HepG2 (cell line): ENCODE results near the gene ZNRF3. TPM values are rescaled to one million over a fixed set of nuclear protein-coding genes. Genes with fewer than 3 reads are reported as not detected.

Experiments
- CEBPG ChIP-seq: IDR thresholded peaks from 2 replicates; pipeline ENCODE4 v1.6.1; 2016
- ERF ChIP-seq: IDR thresholded peaks from 2 replicates; pipeline ENCODE4 v1.6.1; 2018; ENCODE audit warnings: missing biosample characterization, missing genetic modification reagents
- GLMP ChIP-seq: sonication (generic); formaldehyde crosslinking; IDR thresholded peaks from 2 replicates; pipeline ENCODE4 v1.9.0; 2021; ENCODE audit warnings: missing genetic modification reagents, mild to moderate bottlenecking, borderline replicate concordance
- HOXA9 ChIP-seq: sonication (generic); formaldehyde crosslinking; IDR thresholded peaks from 2 replicates; pipeline ENCODE4 v1.8.1; 2022; ENCODE audit warnings: missing genetic modification reagents, mild to moderate bottlenecking, moderate library complexity, borderline replicate concordance
- MBNL3 ChIP-seq: fragments of 250-450 bp; sonication (Bioruptor Pico); conservative IDR thresholded peaks from 2 replicates; pipeline ENCODE4 v1.8.0; 2022; ENCODE audit warnings: mild to moderate bottlenecking, inconsistent platforms
- PHF5A ChIP-seq: IDR thresholded peaks from one replicate; pipeline ENCODE4 v1.6.1; 2018; ENCODE audit warnings: low read depth, missing genetic modification reagents; ENCODE audit not compliant: unreplicated experiment
- PLRG1 ChIP-seq: fragments of 450-650 bp; conservative IDR thresholded peaks from 2 replicates; pipeline ENCODE4 v1.6.1; 2016
- RBFOX2 ChIP-seq: fragments of 200-400 bp; formaldehyde crosslinking; IDR thresholded peaks from 2 replicates; pipeline ENCODE4 v1.6.1; 2017; ENCODE audit warnings: low read depth, mild to moderate bottlenecking, low read length
- SAP130 ChIP-seq: IDR thresholded peaks from 2 replicates; pipeline ENCODE4 v1.6.1; 2016; ENCODE audit warnings: low read depth
- TFAP4 ChIP-seq: sonication (generic); IDR thresholded peaks from 2 replicates; pipeline ENCODE4 v1.6.1; 2016; ENCODE audit warnings: low read depth, borderline replicate concordance
- ZKSCAN1 ChIP-seq: fragments of 150-350 bp; IDR thresholded peaks from 2 replicates; pipeline ENCODE4 v1.6.1; 2014; ENCODE audit warnings: low read length
- ZNF101 ChIP-seq: sonication (generic); formaldehyde crosslinking; IDR thresholded peaks from 2 replicates; pipeline ENCODE4 v1.4.0; 2020; ENCODE audit warnings: mild to moderate bottlenecking, low read depth, missing genetic modification reagents, borderline replicate concordance
- ZNF275 ChIP-seq: sonication (generic); formaldehyde crosslinking; IDR thresholded peaks from 2 replicates; pipeline ENCODE4 v1.8.0; 2022; ENCODE audit warnings: missing genetic modification reagents, mild to moderate bottlenecking, inconsistent platforms, borderline replicate concordance
- ZNF335 ChIP-seq: sonication (generic); formaldehyde crosslinking; IDR thresholded peaks from 2 replicates; pipeline ENCODE4 v1.4.0; 2020; ENCODE audit warnings: missing genetic modification reagents
- ZNF629 ChIP-seq: sonication (generic); formaldehyde crosslinking; conservative IDR thresholded peaks from 2 replicates; pipeline ENCODE4 v1.5.0; 2020; ENCODE audit warnings: missing genetic modification reagents
- ZNF792 ChIP-seq: IDR thresholded peaks from 2 replicates; pipeline ENCODE4 v1.6.1; 2016
- polyA plus RNA-seq, 8 experiments: library from polyadenylated mRNA; depleted of rRNA in 3 of 8; stranded (reverse) in 7 of 8; unstranded in 1 of 8; fragments of >200 nt; fragmentation: Illumina TruSeq in 4 of 8; extraction: Trizol in 4 of 8; gene quantifications; 2 replicates each; pipeline versions ENCODE4 v1.2.1 to v1.2.3, GENCODE V29; 2011 to 2016; ENCODE audit warnings: low read depth in 4 of 8, missing spikeins in 1 of 8, mixed read lengths in 1 of 8; ENCODE audit not compliant: insufficient read depth in 1 of 8
- total RNA-seq, 5 experiments: library from RNA; depleted of rRNA; stranded (reverse); fragments of >200 nt; fragmentation: Illumina TruSeq; extraction: Trizol; gene quantifications; 2 replicates each; pipeline ENCODE4 v1.2.3, GENCODE V29; 2016; ENCODE audit warnings: low read depth in 1 of 5
- TF ChIP-seq, protein P1 (sequence below): sonication (generic); formaldehyde crosslinking; IDR thresholded peaks from 2 replicates; pipeline ENCODE4 v1.4.0; 2020; ENCODE audit warnings: missing genetic modification reagents
- TF ChIP-seq, protein P2 (sequence below): sonication (generic); formaldehyde crosslinking; IDR thresholded peaks from 2 replicates; pipeline ENCODE4 v1.5.0; 2020; ENCODE audit warnings: missing genetic modification reagents
- TF ChIP-seq, protein P3 (sequence below): fragments of 450-650 bp; IDR thresholded peaks from 2 replicates; pipeline ENCODE4 v1.6.1; 2017

ZNRF3 gene
- total and polyA plus RNA-seq, 2 of the 13 experiments (the other 11 are each of a cell fraction or from before 2014, with no cell fraction given), result 20.3 to 36.7 TPM

- TF ChIP-seq HOXA9 (no peak), SAP130 (CRISPR knock-in tag) (0 out of 2 replicates have a peak, but pooled peaks have one; percentile 28), PLRG1 (no peak), ZNF629 (CRISPR knock-in tag) (peak; percentile 58), GLMP (no peak), PHF5A (CRISPR knock-in tag) (no peak), ERF (CRISPR knock-in tag) (no peak), ZNF792 (no peak), MBNL3 (CRISPR knock-in tag) (no peak), TFAP4 (peak; percentile 68; the same call in 1 of the 2 replicates), CEBPG (CRISPR knock-in tag) (peak; percentile 72), ZKSCAN1 (no peak), ZNF275 (CRISPR knock-in tag) (no peak), ZNF101 (CRISPR knock-in tag) (no peak), ZNF335 (no peak), RBFOX2 (no peak)
- TF ChIP-seq, protein P1, sequence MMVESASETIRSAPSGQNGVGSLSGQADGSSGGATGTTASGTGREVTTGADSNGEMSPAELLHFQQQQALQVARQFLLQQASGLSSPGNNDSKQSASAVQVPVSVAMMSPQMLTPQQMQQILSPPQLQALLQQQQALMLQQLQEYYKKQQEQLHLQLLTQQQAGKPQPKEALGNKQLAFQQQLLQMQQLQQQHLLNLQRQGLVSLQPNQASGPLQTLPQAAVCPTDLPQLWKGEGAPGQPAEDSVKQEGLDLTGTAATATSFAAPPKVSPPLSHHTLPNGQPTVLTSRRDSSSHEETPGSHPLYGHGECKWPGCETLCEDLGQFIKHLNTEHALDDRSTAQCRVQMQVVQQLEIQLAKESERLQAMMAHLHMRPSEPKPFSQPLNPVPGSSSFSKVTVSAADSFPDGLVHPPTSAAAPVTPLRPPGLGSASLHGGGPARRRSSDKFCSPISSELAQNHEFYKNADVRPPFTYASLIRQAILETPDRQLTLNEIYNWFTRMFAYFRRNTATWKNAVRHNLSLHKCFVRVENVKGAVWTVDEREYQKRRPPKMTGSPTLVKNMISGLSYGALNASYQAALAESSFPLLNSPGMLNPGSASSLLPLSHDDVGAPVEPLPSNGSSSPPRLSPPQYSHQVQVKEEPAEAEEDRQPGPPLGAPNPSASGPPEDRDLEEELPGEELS (CRISPR knock-in tag), result peak; percentile 16; the same call in 1 of the 2 replicates
- TF ChIP-seq, protein P2, sequence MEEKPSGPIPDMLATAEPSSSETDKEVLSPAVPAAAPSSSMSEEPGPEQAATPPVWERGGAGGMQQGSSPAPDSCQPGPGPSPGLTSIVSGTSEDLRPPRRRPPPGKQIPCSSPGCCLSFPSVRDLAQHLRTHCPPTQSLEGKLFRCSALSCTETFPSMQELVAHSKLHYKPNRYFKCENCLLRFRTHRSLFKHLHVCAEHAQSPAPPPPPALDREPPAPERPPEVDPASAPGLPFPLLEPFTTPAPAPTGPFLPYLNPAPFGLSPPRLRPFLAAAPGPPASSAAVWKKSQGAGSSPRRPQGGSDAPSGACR (CRISPR knock-in tag), result no peak
- TF ChIP-seq, protein P3, sequence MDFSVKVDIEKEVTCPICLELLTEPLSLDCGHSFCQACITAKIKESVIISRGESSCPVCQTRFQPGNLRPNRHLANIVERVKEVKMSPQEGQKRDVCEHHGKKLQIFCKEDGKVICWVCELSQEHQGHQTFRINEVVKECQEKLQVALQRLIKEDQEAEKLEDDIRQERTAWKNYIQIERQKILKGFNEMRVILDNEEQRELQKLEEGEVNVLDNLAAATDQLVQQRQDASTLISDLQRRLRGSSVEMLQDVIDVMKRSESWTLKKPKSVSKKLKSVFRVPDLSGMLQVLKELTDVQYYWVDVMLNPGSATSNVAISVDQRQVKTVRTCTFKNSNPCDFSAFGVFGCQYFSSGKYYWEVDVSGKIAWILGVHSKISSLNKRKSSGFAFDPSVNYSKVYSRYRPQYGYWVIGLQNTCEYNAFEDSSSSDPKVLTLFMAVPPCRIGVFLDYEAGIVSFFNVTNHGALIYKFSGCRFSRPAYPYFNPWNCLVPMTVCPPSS, result no peak
Measured at GRCh38 chr22:29028468-29028867, 145.1 kb downstream of the ZNRF3 start (continued).
